Measurements from ENCODE around the gene JAKMIP3. TPM values are rescaled to one million over a fixed set of nuclear protein-coding genes. Genes with fewer than 3 reads are reported as not detected.

JAKMIP3 gene
- 1 to 10 TPM in 1 of 9 donors, under 1 TPM in 8; 0.18 to 2.7 (median 0.71) TPM for total RNA-seq
- 1 to 10 TPM in 2 of 3 donors, under 1 TPM in 1; 0.86 to 7.0 (median 2.1) TPM for polyA plus RNA-seq
- long read RNA-seq, donor 1, result 0 reads
- long read RNA-seq, donor 2, result 0 reads
- long read RNA-seq, donor 3, result 0 reads
- long read RNA-seq, donor 4, result 0 reads
- long read RNA-seq, donor 5, partial matches to known transcripts, result 0 of 2 reads
- long read RNA-seq, donor 5, other reads (novel, unspliced or antisense), result 2 of 2 reads
- long read RNA-seq, donor 6, partial matches to known transcripts, result 2 of 4 reads
- long read RNA-seq, donor 6, other reads (novel, unspliced or antisense), result 2 of 4 reads
- long read RNA-seq, donor 7, result 0 reads
- long read RNA-seq, donor 8, result 0 reads
- long read RNA-seq, donor 9, result 0 reads
- long read RNA-seq, donor 10, result 0 reads

DNA sequence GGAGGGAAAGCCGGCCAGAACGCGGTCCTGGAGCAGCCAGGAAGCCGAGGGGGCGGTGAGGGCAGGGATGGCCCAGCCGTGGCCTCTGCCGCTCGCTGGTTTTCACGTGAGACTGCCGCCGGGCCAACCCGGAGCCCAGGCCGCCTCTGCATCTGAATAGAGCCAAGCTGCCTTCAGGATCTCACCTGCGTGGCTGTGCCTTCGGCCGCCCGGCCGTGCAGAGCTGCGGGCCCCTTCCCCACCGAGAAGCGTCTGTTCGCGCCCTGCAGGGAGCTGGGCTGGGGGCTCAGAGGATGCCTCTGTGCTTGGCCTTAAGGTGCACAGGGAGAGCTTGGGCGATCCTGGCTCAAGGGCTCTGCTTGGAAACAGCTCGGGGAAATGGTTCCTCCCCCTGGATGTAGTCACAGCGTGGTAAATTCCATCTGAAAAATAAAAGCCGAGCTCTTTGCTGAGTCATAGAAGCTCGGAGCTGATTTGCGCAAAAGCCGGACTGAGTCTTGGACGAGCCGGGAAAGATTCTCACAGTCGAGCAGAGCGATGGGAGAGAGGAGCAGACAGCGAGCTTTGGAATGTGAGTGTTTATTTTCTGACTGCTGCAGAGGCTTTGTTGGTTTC lies at the start of gene JAKMIP3:
Gene JAKMIP3 (plus strand): TSS at position 456 of the 615 bp plus-strand sequence. CDS start 38,863 bp downstream, outside the sequence.
- WGBS, 4 donors, result 0 to 13% (median 5%) methylated on average over 11 to 35 of the region's 35 CpGs
- no peaks in the 10 kb centered on the region for H3K36me3 ChIP-seq (replicated peaks in 1 of 2)
- H3K4me1 ChIP-seq (replicated peaks in 1 of 2), result peaks cover 0 to 12% of the 10 kb centered on the region in 2 donors
- no peaks in the 10 kb centered on the region for H3K9me3 ChIP-seq (replicated peaks in 1 of 3)
- intact Hi-C loops (cut with DNase I), result no loop called here
- peak within 1 kb of the TSS; percentile 25 to 87 (median 70) for H3K27ac ChIP-seq
- no peaks in the 10 kb centered on the region for H3K27me3 ChIP-seq
- DNase-seq, result peak; percentile 61 to 88 (median 80)
- peak within 1 kb of the TSS; percentile 7 to 48 (median 12) for H3K4me3 ChIP-seq
- TF ChIP-seq, protein P1, sequence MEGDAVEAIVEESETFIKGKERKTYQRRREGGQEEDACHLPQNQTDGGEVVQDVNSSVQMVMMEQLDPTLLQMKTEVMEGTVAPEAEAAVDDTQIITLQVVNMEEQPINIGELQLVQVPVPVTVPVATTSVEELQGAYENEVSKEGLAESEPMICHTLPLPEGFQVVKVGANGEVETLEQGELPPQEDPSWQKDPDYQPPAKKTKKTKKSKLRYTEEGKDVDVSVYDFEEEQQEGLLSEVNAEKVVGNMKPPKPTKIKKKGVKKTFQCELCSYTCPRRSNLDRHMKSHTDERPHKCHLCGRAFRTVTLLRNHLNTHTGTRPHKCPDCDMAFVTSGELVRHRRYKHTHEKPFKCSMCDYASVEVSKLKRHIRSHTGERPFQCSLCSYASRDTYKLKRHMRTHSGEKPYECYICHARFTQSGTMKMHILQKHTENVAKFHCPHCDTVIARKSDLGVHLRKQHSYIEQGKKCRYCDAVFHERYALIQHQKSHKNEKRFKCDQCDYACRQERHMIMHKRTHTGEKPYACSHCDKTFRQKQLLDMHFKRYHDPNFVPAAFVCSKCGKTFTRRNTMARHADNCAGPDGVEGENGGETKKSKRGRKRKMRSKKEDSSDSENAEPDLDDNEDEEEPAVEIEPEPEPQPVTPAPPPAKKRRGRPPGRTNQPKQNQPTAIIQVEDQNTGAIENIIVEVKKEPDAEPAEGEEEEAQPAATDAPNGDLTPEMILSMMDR (IDR thresholded peaks at IDR 0.05), result no peak
- TF ChIP-seq POLR2A (IDR thresholded peaks at IDR 0.05), result peak; percentile 14 to 73

DNA sequence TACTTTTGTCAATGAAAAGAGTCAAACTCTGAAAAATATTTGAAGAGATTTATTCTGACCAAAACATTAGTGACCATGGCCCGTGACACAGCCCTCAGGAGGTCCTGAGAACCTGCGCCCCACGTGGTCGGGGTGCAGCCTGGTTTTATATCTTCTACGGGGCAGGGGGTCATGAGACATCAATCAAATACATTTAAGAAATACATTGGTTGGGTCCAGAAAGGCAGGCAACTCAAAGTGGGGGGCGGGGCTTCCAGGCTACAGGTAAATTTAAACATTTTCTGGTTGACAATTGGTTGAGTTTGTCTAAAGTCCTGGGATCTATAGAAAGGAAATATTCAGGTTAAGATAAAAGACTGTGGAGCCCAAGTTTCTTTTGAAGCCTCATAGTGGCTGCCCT lies 49.2 kb upstream of the JAKMIP3 start:
- DNase-seq, result no peak
- Histone ChIP-seq H3K9me3 (replicated peaks in 1 of 3) (no peaks in the 10 kb centered on the region), H3K36me3 (replicated peaks in 1 of 2) (no peaks in the 10 kb centered on the region), H3K27me3 (no peaks in the 10 kb centered on the region), H3K4me1 (replicated peaks in 1 of 2) (no peaks in the 10 kb centered on the region), H3K27ac (no peak overlapping the region), H3K4me3 (no peak overlapping the region)
- intact Hi-C loops (cut with DNase I), result no loop called here
- no peak for TF ChIP-seq POLR2A (IDR thresholded peaks at IDR 0.05)
- TF ChIP-seq, protein P1 (IDR thresholded peaks at IDR 0.05), result no peak
- WGBS, 4 donors, result 75 to 85% (median 76%) methylated on average over 6 of the region's 6 CpGs

DNA sequence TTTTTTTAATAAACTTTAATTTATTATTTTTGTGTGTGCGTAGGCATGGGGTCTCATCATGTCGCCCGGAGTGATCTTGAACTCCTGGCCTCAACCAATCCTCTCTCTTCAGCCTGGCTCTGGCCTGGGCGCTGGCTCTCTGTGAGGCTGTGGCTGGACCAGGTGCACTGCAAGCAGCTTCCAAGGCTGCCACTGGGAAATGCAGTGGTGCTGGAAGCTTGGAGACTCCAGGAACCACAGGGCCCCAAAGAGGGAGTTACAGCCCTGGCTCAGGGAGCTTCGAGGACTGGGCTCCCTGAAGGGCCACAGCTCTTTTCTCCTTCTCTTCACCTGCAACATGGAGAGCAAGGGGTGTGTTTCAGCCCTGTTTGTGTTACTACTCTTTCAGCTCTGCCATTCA lies 47.3 kb upstream of the JAKMIP3 start:
- Histone ChIP-seq H3K27me3 (no peaks in the 10 kb centered on the region), H3K36me3 (replicated peaks in 1 of 2) (no peaks in the 10 kb centered on the region), H3K27ac (no peak overlapping the region), H3K4me1 (replicated peaks in 1 of 2) (peaks cover 3 to 4% of the 10 kb centered on the region in 2 donors), H3K4me3 (no peak overlapping the region), H3K9me3 (replicated peaks in 1 of 3) (no peaks in the 10 kb centered on the region)
- no peak for DNase-seq
- intact Hi-C loops (cut with DNase I), result no loop called here
- WGBS, 4 donors, result 74 to 93% (median 79%) methylated on average over 5 of the region's 5 CpGs
- TF ChIP-seq POLR2A (IDR thresholded peaks at IDR 0.05), result no peak
- TF ChIP-seq, protein P1 (IDR thresholded peaks at IDR 0.05), result no peak

DNA sequence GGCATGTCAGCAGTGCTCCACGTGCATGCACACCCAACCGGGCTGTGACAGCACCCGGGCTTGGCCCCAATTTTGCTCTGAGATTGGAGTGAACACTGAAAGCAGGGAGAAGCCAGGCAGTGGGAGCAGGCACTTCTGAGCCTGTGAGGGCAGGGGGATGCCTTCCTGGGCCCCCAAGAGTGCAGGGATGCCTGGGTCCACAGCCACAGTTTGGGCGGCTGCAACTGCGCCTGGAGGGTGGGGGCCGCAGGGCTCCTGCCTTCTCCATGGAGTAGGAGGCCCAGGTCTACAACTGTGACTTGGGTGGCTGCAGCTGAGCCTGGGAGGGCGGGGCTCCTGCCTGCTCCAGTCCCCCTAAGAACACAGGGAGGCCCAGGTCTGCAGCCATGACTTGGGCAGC lies 46.4 kb upstream of the JAKMIP3 start:
- Histone ChIP-seq H3K9me3 (replicated peaks in 1 of 3) (no peaks in the 10 kb centered on the region), H3K27ac (no peak overlapping the region), H3K27me3 (no peaks in the 10 kb centered on the region), H3K4me1 (replicated peaks in 1 of 2) (peaks cover 4 to 7% of the 10 kb centered on the region in 2 donors), H3K36me3 (replicated peaks in 1 of 2) (no peaks in the 10 kb centered on the region), H3K4me3 (no peak overlapping the region)
- WGBS, 4 donors, result 93 to 100% (median 94%) methylated on average over 3 to 7 of the region's 7 CpGs; no CpG with 5 or more reads in 1 of the 4 donors
- TF ChIP-seq POLR2A (IDR thresholded peaks at IDR 0.05), result no peak
- TF ChIP-seq, protein P1 (IDR thresholded peaks at IDR 0.05), result no peak
- intact Hi-C loops (cut with DNase I), result no loop called here
- DNase-seq, result no peak

Data from adrenal gland (tissue), 19 donors.